Epithelial cell of proximal tubule (primary cell): ENCODE results near the gene UBL7. TPM values are rescaled to one million over a fixed set of nuclear protein-coding genes. Genes with fewer than 3 reads are reported as not detected.

Experiments
- DNase-seq: peaks from one replicate; pipeline ENCODE4 v3.0.0-alpha.2; 2011; ENCODE audit warnings: low read depth
- H3K4me3 ChIP-seq: 2 replicates; pipeline ENCODE4 v1.5.1; 2011; ENCODE audit warnings: low read depth, mild to moderate bottlenecking, low read length
- total RNA-seq: library from RNA; depleted of rRNA; stranded (reverse); fragments of >200 nt; gene quantifications from 2 replicates; pipeline ENCODE4 v1.2.3, GENCODE V29; 2015
- TF ChIP-seq, protein P1 (sequence below): conservative IDR thresholded peaks from 2 replicates; pipeline ENCODE4 v1.5.1; 2012; ENCODE audit warnings: low read depth, mild to moderate bottlenecking, low read length

The UBL7 gene
- total RNA-seq, 1 donor from 2014 or later: 57.8 TPM

DNA sequence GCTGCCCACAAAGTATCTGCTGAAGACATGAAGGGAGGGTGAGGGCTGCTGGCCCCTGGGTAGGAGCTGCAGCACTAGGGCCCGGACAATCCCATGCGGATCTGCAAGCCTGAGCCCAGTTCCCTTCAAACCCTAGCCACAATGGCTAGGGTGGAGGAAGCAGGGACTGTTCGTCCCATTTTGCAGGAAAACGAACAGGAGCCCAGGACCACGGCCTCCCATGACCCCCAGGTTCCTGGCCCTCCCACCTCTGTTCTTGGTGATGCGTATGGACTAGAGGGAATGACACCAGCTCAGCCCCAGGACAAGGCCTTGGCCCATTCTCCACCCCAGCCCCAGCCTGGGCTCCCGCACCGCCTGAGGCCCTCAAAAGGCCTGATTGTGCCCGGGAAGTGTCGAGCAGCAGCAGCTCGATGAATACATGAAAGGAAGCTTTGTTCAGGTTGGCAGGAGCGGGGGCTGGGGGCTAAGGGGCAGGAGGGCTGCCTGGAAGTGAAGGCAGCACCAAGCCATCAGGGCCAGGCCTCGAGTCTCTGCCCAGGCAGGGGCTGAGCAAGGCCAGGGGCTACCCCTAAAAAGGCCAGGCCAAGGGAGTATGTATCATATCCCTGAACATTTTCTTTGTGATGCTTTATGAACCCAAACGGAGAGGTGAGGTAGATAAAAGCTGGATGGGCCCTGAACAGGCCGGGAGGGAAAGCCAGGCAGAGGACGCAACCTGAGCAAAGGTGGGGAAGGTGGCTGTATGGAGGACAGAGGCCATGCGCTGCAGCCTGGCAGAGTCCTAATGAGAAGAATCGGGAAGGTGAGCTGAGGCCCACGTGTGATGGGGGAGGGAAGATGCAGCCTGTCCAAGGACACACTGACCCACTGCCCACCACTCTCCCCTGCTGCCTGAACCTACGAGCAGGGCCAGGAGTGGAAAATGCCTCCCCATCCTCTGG lies 39.4 kb downstream of the UBL7 start:
- H3K4me3 ChIP-seq: no peak overlapping the region
- TF ChIP-seq, protein P1, sequence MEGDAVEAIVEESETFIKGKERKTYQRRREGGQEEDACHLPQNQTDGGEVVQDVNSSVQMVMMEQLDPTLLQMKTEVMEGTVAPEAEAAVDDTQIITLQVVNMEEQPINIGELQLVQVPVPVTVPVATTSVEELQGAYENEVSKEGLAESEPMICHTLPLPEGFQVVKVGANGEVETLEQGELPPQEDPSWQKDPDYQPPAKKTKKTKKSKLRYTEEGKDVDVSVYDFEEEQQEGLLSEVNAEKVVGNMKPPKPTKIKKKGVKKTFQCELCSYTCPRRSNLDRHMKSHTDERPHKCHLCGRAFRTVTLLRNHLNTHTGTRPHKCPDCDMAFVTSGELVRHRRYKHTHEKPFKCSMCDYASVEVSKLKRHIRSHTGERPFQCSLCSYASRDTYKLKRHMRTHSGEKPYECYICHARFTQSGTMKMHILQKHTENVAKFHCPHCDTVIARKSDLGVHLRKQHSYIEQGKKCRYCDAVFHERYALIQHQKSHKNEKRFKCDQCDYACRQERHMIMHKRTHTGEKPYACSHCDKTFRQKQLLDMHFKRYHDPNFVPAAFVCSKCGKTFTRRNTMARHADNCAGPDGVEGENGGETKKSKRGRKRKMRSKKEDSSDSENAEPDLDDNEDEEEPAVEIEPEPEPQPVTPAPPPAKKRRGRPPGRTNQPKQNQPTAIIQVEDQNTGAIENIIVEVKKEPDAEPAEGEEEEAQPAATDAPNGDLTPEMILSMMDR: no peak
- DNase-seq: no peak

DNA sequence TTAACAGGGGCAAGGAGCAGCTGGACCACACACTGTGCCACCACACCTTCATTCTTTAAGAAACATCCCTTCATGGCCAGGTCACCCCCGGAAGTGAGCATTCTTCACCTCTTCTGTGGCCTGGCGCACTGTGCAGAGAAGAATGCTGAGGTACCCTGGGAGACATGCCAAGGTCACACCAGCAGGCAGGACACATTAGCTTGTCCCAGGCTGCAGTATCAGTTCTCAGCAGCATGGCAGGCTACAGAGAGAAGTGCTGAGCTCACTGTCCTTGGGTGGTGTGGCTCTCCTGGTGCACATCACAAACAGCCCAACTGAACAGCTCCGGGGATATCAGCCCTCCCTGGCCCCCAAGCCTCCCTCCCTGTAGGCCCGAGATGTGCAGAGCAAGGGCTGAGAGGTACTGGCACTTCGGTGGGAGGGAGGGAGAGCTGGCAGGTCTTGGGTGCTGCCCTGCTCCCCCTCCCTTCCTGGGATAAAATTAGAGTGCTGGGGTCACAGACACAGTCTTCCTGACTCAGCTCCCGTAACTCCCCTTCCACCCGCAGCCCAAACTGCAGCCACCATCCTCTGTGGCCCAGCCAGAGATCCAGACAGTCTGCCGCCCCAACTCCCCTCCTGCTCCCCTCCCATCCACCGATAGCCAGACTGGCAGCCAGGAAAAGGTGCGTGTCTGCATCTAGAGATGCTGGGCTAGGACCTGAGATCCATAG lies 40.6 kb downstream of the UBL7 start:
- TF ChIP-seq, protein P1: no peak
- H3K4me3 ChIP-seq: no peak overlapping the region
- DNase-seq: no peak

DNA sequence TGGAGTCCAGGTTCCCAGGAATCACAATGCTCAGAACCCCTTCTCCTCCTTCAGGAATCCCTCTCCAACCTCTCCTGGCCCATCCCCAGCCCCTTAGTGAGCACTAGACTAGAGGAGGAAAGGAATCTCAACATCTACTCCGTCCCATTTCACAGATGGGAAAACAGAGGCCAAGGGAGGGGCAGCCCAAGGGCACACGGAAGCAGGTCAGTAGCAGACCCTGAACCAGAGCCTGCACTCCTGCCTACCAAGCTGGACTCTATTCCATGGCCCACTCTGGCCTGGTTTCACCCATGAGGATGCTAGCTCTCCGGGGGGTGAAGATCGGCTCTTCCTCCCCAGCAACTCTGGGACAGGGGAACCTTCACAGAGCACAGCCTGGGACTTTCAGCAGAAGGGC lies 41.5 kb downstream of the UBL7 start:
- no peak overlapping the region for H3K4me3 ChIP-seq
- TF ChIP-seq, protein P1: no peak
- DNase-seq: no peak

DNA sequence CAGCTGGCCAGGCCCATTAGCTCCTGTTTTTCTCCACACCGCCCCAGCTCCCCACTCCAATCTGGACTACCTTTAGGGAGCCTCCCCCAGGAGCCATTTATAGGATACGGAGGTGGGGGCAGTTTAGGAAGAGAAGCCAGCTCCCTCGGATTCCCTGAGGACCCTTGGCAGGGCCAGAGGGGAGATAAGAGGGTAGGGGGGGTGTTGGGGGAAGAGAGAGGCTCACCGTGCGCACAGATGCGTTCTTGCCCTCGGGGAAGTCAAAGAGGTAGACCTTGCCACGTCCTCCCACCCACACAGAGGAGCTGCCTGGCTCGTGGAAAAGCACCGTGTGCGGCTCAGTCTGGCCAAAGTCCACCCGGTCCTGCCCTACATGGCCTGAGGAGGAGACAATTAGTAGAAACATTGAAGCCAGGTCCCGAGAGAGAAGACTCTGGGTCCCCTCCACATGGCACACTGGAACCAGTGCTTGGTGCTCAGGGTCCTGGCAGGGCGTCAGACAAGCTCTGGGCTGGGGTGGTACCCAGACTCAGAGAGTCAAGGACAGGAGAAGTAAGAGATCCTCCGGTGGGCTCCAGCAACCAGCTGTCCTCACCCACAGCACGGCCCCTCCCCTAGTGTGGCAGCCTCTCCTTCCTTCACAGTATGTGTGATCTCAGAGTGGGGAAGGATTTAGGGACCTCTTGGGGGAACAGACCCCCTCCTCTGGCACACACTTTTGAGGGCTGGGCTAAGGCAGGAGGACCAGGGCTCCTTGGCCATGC lies 42.2 kb downstream of the UBL7 start:
- H3K4me3 ChIP-seq: no peak overlapping the region
- TF ChIP-seq, protein P1: no peak
- no peak for DNase-seq

DNA sequence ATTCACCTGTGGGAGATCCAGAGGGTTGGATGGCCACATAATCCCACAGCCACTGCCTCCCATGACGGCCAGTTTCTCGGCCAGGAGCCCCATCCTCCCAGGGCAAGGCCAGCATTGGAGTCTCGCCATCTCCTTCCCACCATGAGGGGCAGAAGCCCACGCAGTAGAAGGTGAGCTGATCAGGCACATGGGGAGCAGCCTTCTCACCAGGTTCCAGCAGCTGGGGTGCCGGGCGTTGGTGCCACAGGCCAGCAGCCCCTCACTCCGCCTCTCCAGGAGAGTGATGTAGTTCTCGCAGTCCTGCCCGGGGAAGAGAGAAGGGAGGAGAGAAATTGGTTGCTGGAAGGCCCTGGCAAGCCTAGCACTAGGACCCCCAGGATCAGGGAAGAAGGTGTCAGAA lies 43.3 kb downstream of the UBL7 start:
- DNase-seq: no peak
- H3K4me3 ChIP-seq: no peak overlapping the region
- TF ChIP-seq, protein P1: no peak

DNA sequence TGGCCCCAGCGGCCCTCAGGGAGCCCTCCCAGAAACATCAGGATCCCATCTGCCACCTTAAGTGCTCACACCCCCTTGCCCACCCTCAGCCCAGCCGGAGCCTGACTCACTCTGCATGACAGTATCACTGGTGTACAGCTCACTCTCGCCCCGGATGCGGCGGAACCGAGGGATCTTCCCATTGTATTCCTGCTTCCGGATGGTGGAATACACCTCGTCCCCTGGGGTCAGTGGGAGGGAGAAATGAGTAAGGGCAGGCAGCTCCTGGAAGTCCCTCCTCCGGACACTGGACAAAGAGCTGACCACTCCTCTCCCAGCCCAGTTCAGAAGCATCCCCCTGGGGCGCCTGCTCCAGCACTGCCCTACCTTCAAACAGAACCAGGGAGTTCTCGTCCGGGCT lies 43.7 kb downstream of the UBL7 start:
- DNase-seq: no peak
- no peak overlapping the region for H3K4me3 ChIP-seq
- TF ChIP-seq, protein P1: no peak
